ENCODE results near the gene S100A14. TPM values are rescaled to one million over a fixed set of nuclear protein-coding genes. Genes with fewer than 3 reads are reported as not detected.

S100A14 gene
- total and polyA plus RNA-seq, 2 of the 4 experiments (the other 2 are of a cell fraction) = 0.10 TPM; not detected in 1

DNA sequence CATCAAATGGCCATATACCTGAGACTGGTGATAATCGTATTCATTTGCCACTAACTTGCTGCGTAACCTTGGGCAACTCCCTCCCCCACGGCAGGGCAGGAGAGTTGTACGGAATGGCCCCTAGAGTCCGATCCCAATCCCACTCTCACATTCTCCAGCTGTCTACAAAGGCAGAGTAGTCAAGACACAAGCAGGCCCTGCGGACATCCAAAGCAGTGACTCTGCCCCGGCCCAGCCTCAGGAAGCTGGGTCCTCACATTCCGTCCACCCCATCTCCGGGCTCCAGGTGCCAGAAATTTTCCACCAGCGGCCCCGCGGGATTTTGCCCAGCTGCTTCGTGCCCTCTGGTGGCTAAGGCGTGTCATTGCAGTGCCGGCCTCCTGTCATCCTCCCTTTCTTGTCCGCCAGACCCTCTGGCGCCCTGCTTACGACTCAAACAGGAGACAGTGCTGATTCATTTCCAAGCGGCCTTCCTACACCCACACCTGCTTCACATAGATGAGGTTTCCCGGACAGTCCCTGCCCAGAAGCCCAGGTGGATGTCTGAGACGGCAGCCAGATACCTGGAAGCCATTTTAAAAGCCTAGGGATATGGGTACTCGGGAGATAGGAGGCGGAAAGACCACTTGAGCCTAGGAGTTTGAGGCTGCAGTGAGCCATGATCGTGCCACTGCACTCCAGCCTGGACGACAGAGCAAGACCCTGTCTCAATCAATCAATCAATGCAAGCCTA, 47.6 kb downstream of the S100A14 start (continued):
- TF ChIP-seq, protein P1, sequence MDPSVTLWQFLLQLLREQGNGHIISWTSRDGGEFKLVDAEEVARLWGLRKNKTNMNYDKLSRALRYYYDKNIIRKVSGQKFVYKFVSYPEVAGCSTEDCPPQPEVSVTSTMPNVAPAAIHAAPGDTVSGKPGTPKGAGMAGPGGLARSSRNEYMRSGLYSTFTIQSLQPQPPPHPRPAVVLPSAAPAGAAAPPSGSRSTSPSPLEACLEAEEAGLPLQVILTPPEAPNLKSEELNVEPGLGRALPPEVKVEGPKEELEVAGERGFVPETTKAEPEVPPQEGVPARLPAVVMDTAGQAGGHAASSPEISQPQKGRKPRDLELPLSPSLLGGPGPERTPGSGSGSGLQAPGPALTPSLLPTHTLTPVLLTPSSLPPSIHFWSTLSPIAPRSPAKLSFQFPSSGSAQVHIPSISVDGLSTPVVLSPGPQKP (IDR thresholded peaks at IDR 0.05; ENCODE audit: borderline replicate concordance, low read depth, low read length) = no peak
- TF ChIP-seq SMC3 (IDR thresholded peaks at IDR 0.05; ENCODE audit: low read depth, low read length) = peak; percentile 100
